ENCODE data around the gene BTNL8.

The BTNL8 gene

GRCh38 chr5:180870276-180871068 is 28.5 kb upstream of the BTNL8 start:
- TF ChIP-seq FOXM1 (IDR thresholded peaks at IDR 0.05; ENCODE audit: borderline replicate concordance, low read depth) = no peak
- no peak for TF ChIP-seq REST (IDR thresholded peaks at IDR 0.05; ENCODE audit: low read depth)
- no peak for TF ChIP-seq USF1 (IDR thresholded peaks at IDR 0.05)

- TF ChIP-seq ZBTB7A (IDR thresholded peaks at IDR 0.05; ENCODE audit: low read depth) (no peak), NFIC (IDR thresholded peaks at IDR 0.05) (no peak), CEBPB (IDR thresholded peaks at IDR 0.05) (no peak), TCF12 (IDR thresholded peaks at IDR 0.05; ENCODE audit: low read depth) (no peak)
Measured at GRCh38 chr5:180872419-180872818, 26.5 kb upstream of the BTNL8 start.

- no peak for TF ChIP-seq RAD21 (IDR thresholded peaks at IDR 0.05; ENCODE audit: low read depth)
- no peak for TF ChIP-seq ZBTB7A (IDR thresholded peaks at IDR 0.05; ENCODE audit: low read depth)
- no peak for TF ChIP-seq TEAD4 (IDR thresholded peaks at IDR 0.05)
- TF ChIP-seq MAX (IDR thresholded peaks at IDR 0.05) = no peak
- TF ChIP-seq NFIC (IDR thresholded peaks at IDR 0.05) = no peak
- no peak for TF ChIP-seq TCF12 (IDR thresholded peaks at IDR 0.05; ENCODE audit: low read depth)
Measured at GRCh38 chr5:180873615-180874520, 25.1 kb upstream of the BTNL8 start.

- TF ChIP-seq USF1 (IDR thresholded peaks at IDR 0.05) (no peak), TEAD4 (IDR thresholded peaks at IDR 0.05) (no peak), TAF1 (IDR thresholded peaks at IDR 0.05; ENCODE audit: low read depth) (no peak), EP300 (IDR thresholded peaks at IDR 0.05; ENCODE audit: borderline replicate concordance) (no peak), CREB1 (IDR thresholded peaks at IDR 0.05; ENCODE audit: low read depth) (no peak), MAX (IDR thresholded peaks at IDR 0.05) (no peak), REST (IDR thresholded peaks at IDR 0.05; ENCODE audit: low read depth) (no peak), CEBPB (IDR thresholded peaks at IDR 0.05) (no peak), TCF12 (IDR thresholded peaks at IDR 0.05; ENCODE audit: low read depth) (no peak), YY1 (IDR thresholded peaks at IDR 0.05; ENCODE audit: low read depth) (no peak), ZBTB7A (IDR thresholded peaks at IDR 0.05; ENCODE audit: low read depth) (no peak), FOXM1 (IDR thresholded peaks at IDR 0.05; ENCODE audit: borderline replicate concordance, low read depth) (no peak), RAD21 (IDR thresholded peaks at IDR 0.05; ENCODE audit: low read depth) (no peak), EGR1 (IDR thresholded peaks at IDR 0.05) (no peak), NFIC (IDR thresholded peaks at IDR 0.05) (no peak)
Measured at GRCh38 chr5:180874804-180875582, 24.0 kb upstream of the BTNL8 start.

GRCh38 chr5:180875860-180876426 is 23.0 kb upstream of the BTNL8 start:
- TF ChIP-seq TAF1 (IDR thresholded peaks at IDR 0.05; ENCODE audit: low read depth) (no peak), EGR1 (IDR thresholded peaks at IDR 0.05) (no peak), YY1 (IDR thresholded peaks at IDR 0.05; ENCODE audit: low read depth) (no peak), NFIC (IDR thresholded peaks at IDR 0.05) (no peak), EP300 (IDR thresholded peaks at IDR 0.05; ENCODE audit: borderline replicate concordance) (no peak), CEBPB (IDR thresholded peaks at IDR 0.05) (no peak), CREB1 (IDR thresholded peaks at IDR 0.05; ENCODE audit: low read depth) (no peak), ZBTB7A (IDR thresholded peaks at IDR 0.05; ENCODE audit: low read depth) (no peak)

Measured in Ishikawa (cell line).